Peyer's patch (tissue), 4 donors: Measurements from ENCODE around the gene GPR15.

Experiments used
- POLR2A ChIP-seq, 2 donors: fragments of 450-650 bp; IDR thresholded peaks; one replicate each; pipeline ENCODE4 v1.5.1; 2017; ENCODE audit warnings: antibody characterized with exemption in 2 of 2, mild to moderate bottlenecking in 2 of 2, moderate library complexity in 2 of 2
- TF ChIP-seq, protein P1 (sequence below), 6 experiments: fragments of 450-650 bp in 4 of 6; fragments of 200-600 bp in 2 of 6; sonication (generic) in 1 of 6; IDR thresholded peaks; one replicate each; pipeline ENCODE4 v1.5.1; 2017 to 2019; ENCODE audit warnings: antibody characterized with exemption in 6 of 6, mild to moderate bottlenecking in 3 of 6, moderate library complexity in 1 of 6

DNA sequence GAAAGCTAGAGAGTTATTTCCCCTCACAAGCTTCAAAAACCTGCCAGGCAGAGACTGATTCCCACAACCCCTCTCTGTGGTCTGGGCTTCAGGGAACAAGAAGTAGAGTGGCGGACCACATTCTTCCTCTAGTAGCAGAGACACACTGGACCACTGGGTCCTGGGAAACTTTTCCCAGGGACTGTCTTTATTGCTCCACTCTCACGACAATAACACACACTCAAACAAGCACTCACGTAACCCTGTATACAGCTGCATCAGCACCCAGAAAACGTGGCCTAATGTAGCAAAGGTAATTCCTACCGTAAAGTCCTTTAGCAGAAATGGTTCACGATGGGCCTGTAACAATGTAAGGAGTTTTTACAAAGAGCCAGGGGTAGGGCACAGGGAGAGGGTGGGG lies 34.1 kb downstream of the GPR15 start:
- TF ChIP-seq, protein P1, sequence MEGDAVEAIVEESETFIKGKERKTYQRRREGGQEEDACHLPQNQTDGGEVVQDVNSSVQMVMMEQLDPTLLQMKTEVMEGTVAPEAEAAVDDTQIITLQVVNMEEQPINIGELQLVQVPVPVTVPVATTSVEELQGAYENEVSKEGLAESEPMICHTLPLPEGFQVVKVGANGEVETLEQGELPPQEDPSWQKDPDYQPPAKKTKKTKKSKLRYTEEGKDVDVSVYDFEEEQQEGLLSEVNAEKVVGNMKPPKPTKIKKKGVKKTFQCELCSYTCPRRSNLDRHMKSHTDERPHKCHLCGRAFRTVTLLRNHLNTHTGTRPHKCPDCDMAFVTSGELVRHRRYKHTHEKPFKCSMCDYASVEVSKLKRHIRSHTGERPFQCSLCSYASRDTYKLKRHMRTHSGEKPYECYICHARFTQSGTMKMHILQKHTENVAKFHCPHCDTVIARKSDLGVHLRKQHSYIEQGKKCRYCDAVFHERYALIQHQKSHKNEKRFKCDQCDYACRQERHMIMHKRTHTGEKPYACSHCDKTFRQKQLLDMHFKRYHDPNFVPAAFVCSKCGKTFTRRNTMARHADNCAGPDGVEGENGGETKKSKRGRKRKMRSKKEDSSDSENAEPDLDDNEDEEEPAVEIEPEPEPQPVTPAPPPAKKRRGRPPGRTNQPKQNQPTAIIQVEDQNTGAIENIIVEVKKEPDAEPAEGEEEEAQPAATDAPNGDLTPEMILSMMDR (IDR thresholded peaks at IDR 0.05), result no peak
- no peak for TF ChIP-seq POLR2A (IDR thresholded peaks at IDR 0.05)
